Stimulated activated CD4-positive, alpha-beta T cell treated with anti-CD3 and anti-CD28 coated beads, Interleukin-12 subunit alpha, Interleukin-12 subunit beta, amount 100 ng/mL, for 4 hours (primary cell): ENCODE data around the gene PCBP4.
"Not testable (repeated sequence)": the region's sequence is repeated elsewhere in the genome, so short reads cannot be mapped to it uniquely, and the experiment has no call there.

Source experiments
- DNase-seq: peaks from one replicate; pipeline ENCODE4 v3.0.0-alpha.2; 2020

Gene PCBP4

DNA sequence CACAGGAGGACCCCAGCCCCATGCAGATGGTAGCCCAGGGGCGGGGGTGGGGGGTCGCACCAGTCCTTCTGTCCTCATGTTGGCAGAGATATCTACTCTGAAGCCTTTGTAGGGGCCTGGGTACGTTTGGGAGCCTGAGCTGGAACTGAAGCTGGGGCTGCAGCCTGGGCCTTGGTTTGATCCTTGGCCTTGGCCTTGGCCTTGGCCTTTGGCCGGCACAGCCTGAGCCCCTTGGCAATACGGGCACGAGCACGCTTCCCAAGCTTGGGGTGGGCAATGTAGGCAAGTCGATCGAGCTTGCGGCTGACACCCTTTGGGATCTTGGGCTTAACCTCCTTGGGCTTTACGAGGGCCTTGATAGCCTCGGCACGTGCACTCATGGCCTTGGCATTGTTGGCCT, 26.4 kb upstream of the PCBP4 start:
- DNase-seq, result not testable (repeated sequence)

- no peak for DNase-seq
Observed at GRCh38 chr3:51992017-51992682, 24.9 kb upstream of the PCBP4 start.

DNA sequence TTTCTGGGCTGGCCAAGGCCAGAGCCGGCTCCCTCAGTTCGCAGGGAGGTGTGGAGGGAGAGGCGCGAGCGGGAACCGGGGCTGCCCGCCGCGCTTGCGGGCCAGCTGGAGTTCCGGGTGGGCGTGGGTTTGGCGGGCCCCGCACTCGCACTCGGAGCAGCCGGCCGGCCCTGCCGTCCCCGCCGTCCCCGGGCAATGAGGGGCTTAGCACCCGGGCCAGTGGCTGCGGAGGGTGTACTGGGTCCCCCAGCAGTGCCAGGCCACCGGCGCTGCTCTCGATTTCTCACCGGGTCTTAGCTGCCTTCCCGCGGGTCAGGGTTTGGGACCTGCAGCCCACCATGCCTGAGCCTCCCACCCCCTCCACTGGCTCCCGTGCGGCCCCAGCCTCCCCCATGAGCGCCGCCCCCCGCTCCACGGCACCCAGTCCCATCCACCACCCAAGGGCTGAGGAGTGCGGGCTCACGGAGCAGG, 23.3 kb upstream of the PCBP4 start:
- DNase-seq, result not testable (repeated sequence)

DNA sequence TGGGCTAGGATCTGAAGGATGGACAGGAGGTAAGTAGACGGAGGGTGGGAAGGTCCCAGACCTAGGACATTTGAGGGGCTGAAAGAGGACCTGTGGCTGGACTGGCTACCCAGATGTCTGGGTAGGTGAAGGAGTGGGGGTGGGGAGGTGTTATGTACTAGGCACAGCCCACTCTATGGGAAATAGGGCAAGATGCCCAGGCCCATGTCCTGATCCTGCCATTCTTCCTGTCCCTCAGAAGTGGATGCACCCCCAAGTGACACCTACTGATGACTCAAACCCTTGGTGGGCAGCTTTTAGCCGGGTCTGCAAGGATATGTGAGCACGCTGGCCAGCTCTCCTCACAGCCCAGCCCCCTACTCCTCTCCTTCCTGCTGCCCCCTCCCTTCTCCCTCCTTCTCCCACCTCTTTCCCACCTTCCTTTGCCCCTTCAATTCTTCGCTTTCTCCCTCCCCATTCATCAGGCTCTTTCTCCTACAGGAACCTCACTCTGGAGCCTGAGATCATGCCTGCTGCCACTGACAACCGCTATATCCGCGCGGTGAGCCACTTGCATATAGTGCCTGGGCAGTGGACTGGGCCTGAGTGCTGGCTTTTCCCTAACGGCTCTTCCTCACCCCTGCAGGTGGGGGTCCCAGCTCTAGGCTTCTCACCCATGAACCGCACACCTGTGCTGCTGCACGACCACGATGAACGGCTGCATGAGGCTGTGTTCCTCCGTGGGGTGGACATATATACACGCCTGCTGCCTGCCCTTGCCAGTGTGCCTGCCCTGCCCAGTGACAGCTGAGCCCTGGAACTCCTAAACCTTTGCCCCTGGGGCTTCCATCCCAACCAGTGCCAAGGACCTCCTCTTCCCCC, 21.3 kb upstream of the PCBP4 start:
- DNase-seq, result no peak

- DNase-seq, result no peak
Observed at GRCh38 chr3:51987568-51987967, 20.3 kb upstream of the PCBP4 start.

- no peak for DNase-seq
Observed at GRCh38 chr3:51986010-51986947, 19.0 kb upstream of the PCBP4 start.

DNA sequence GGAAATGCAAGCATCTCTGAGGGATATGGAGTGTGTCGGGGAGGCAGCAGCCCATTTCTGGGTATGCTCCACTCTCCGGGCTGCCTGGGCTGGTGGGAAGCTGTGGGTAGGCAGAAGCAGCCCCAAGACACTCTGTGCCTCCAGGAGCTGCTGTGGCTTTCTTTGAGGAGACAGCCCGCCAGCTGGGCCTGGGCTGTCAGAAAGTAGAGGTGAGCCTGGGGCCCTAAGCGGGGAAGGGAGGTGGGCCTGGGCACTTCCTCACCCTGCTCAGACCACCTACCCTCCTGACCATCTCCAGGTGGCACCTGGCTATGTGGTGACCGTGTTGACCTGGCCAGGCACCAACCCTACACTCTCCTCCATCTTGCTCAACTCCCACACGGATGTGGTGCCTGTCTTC, 17.8 kb upstream of the PCBP4 start:
- DNase-seq, result no peak

DNA sequence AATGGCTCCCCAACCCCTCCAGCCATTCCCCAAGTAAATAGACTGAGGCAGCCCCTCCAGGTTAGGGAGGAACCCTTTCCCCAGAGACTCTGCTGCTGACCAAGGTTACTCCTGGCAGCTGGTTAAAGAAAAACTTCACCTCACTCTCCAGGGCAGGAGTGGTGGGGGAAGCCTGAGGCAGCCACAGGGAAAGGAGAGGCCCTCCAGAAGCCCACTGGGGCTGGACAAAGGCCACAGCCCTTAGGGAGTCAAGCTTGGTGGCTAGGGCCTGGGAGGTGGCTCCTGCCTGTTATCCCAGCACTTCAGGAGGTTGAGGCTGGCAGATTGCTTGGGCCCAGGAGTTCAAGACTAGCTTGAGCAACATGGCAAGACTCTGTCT, 17.0 kb upstream of the PCBP4 start:
- DNase-seq, result no peak

DNA sequence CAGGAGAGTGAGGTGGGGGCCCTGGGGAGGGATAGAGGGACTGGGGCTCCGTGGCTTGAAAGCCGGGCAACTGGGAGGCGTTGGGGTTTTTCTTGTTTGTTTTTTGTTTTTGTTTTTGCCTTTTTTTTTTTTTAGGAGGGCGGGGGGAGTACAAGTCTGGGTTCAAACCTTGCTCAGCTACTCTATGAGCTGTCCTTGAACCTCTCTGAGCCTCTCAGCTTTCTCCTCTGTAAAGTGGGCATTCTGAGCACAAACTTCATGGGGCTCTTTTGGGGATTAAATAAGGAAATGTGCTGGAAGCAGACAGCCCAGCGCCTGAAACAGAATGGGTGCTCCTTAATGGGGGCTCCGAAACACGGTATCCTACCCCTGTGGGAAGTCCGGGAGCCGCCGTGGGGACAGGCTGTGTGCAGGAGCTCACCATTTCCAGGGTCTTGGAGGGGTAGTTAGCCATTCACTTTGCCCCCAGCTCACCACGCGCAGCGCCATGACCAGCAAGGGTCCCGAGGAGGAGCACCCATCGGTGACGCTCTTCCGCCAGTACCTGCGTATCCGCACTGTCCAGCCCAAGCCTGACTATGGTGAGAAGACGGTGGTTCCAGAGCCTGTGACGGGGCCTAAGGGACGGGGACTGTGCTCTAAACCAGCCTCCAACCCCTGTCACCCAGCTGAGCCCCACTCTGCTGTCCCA, 16.5 kb upstream of the PCBP4 start:
- no peak for DNase-seq

- peak; percentile 75 for DNase-seq
Observed at GRCh38 chr3:51982838-51983577, 15.8 kb upstream of the PCBP4 start, which contains the start of gene ACY1. Gene ACY1 (plus strand): TSS chr3:51983535. CDS start chr3:51984065, 530 bp downstream.

DNA sequence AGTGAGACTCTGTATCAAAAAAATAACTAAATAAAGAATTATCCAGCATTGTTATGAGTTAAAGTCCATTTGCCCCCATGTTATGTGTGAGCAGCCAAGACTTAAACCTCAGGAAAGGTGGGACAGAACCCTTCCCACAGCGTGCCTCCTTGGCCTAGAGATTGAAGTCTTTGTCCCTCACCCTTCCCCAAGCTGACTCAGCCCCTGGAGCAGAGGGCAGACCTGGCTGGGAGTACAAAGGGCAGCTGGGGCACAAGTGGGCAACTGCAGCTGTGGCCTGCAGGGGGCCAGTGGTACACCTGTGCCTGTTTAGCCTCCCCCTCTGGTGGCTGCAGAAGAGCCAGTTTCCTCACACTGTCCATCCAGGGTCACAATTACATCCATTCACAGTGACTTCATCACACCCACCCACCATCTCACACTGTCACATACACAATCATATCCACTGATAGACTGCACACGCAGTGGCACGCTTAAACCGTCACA, 15.1 kb upstream of the PCBP4 start:
- no peak for DNase-seq

GRCh38 chr3:51980253-51980652, 13.0 kb upstream of the PCBP4 start:
- DNase-seq, result no peak

DNA sequence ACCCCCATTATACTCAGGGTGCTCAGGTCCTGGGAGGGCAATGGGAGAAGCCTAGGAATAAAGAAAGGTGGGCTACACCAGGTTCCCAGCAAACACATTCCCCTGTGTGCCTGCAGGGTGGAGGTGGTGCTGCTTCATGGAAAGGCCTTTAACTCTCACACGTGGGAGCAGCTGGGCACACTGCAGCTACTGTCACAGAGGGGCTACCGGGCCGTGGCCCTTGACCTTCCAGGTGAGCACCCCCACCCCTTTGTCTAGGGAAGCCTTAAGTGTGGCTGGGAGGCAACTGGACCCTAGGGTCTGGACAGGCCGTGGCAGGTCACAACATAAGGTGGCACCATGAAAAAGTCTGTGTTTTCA, 10.9 kb upstream of the PCBP4 start:
- no peak for DNase-seq

GRCh38 chr3:51977446-51978142, 10.3 kb upstream of the PCBP4 start:
- no peak for DNase-seq

- DNase-seq, result no peak
Observed at GRCh38 chr3:51975852-51976549, 8.7 kb upstream of the PCBP4 start.

DNA sequence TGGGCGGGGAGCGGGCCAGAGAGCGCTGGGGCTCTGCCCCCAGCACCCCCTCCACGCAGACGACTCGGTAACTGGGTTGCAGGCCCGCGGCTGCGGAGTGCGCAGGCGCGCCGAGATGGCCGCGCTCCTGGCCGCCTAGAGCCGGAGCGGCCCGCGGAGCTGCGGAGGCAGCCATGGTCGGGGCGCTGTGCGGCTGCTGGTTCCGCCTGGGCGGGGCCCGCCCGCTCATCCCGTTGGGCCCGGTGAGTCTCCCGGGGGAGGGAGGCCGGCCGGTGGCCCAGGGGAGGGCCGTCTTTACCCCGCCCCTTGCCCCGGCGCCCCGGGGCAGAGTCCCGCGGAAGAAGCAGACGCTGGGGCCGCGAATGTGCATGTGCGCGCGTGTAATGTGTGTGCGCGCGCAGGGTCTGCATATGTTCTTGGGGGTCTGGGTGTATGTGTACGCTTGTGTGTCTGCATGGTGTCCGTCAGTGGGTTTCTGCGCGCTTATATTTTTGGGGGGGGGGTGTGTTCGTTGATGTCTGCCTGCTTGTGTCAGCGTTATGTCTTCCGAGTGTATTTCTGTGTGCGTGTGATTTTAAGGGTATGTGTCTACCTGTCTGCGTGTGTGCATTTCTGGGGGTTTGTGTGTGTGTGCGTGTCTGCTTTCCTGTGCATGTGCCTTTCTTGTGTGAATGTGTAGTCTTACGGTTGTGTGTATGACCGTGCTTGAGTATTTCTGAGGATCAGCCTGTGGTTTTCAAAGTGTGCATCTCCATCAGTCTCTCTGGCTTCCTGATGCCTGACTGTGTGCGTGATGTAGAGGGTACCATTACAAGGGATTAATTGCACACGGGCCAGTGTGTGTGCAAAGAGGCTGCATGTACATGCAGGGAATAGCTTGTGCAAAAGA, 8.0 kb upstream of the PCBP4 start, which contains the start of gene ABHD14A:
Gene ABHD14A (plus strand): TSS at position 102 of the 889 bp plus-strand sequence. CDS start 72 bp downstream, at position 174.
- peak; percentile 65 for DNase-seq

DNA sequence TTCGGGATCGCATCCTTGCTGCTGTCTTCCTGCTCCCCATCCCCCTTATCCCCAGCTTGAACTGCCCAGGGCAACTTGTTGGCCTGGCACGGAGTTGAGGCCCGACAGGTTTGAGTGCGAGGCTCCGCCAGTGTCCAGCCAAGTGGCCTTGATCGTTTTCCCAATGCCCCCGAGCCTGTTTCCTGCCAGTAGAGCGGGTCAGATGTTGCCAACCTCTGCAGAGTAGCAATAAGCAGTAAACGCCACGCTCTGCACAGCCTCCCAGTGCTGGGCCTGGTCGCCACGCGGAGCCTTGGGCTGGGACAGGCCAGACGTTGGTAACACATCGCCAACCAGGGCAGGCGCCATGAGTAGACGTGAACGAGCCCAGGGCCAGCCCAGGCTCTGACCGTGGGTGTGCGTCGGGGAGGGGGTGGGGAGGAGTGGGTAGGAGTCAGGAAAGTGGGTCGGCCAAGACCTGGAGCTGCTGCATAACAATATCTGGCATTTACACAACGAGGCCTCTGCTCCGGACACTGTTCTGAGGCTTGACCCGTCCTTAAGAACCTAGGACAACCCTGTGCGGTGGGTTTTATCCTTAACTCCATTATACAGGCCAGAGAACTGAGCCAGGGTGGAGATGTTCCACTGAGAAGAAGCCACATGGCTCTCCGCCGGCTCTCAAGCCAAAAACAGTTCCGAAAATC, 7.2 kb upstream of the PCBP4 start:
- no peak for DNase-seq

GRCh38 chr3:51971350-51971749, 4.1 kb upstream of the PCBP4 start:
- DNase-seq, result no peak
